ENCODE data around the gene LARP7.

Gene LARP7

GRCh38 chr4:112673686-112674085 lies 36.7 kb downstream of the LARP7 start:
- no peak overlapping the region for H3K4me3 ChIP-seq (ENCODE audit: low read depth, low read length)
- no peak for TF ChIP-seq CTCF (IDR thresholded peaks at IDR 0.05; ENCODE audit: insufficient read depth, low read depth, low read length, missing control alignments)
- DNase-seq (ENCODE audit: low read depth): no peak

- no peak overlapping the region for H3K4me3 ChIP-seq (ENCODE audit: low read depth, low read length)
- TF ChIP-seq CTCF (IDR thresholded peaks at IDR 0.05; ENCODE audit: insufficient read depth, low read depth, low read length, missing control alignments): no peak
- no peak for DNase-seq (ENCODE audit: low read depth)
Observed at GRCh38 chr4:112674376-112674775, 37.4 kb downstream of the LARP7 start.

- no peak for TF ChIP-seq CTCF (IDR thresholded peaks at IDR 0.05; ENCODE audit: insufficient read depth, low read depth, low read length, missing control alignments)
- no peak overlapping the region for H3K4me3 ChIP-seq (ENCODE audit: low read depth, low read length)
- DNase-seq (ENCODE audit: low read depth): no peak
Observed at GRCh38 chr4:112677519-112678091, 40.7 kb downstream of the LARP7 start.

- TF ChIP-seq CTCF (IDR thresholded peaks at IDR 0.05; ENCODE audit: insufficient read depth, low read depth, low read length, missing control alignments): no peak
- DNase-seq (ENCODE audit: low read depth): no peak
- H3K4me3 ChIP-seq (ENCODE audit: low read depth, low read length): no peak overlapping the region
Observed at GRCh38 chr4:112680996-112681395, 44.1 kb downstream of the LARP7 start.

- no peak for TF ChIP-seq CTCF (IDR thresholded peaks at IDR 0.05; ENCODE audit: insufficient read depth, low read depth, low read length, missing control alignments)
- no peak for DNase-seq (ENCODE audit: low read depth)
- H3K4me3 ChIP-seq (ENCODE audit: low read depth, low read length): no peak overlapping the region
Observed at GRCh38 chr4:112693507-112693906, 56.6 kb downstream of the LARP7 start.

GRCh38 chr4:112700679-112701078 lies 63.7 kb downstream of the LARP7 start:
- no peak for DNase-seq (ENCODE audit: low read depth)
- no peak for TF ChIP-seq CTCF (IDR thresholded peaks at IDR 0.05; ENCODE audit: insufficient read depth, low read depth, low read length, missing control alignments)
- H3K4me3 ChIP-seq (ENCODE audit: low read depth, low read length): no peak overlapping the region

GRCh38 chr4:112702892-112703291 lies 65.9 kb downstream of the LARP7 start:
- no peak overlapping the region for H3K4me3 ChIP-seq (ENCODE audit: low read depth, low read length)
- no peak for TF ChIP-seq CTCF (IDR thresholded peaks at IDR 0.05; ENCODE audit: insufficient read depth, low read depth, low read length, missing control alignments)
- no peak for DNase-seq (ENCODE audit: low read depth)

Measured in GM12865 (cell line).